PC-3 (cell line): Measurements from ENCODE around the gene SLC23A2.

Experiments
- EZH2 ChIP-seq: fragments of 300-600 bp; sonication (generic); IDR thresholded peaks from one replicate; pipeline ENCODE4 v1.6.1; 2017; ENCODE audit warnings: antibody characterized with exemption, mild to moderate bottlenecking, low read length; ENCODE audit not compliant: unreplicated experiment
- EZH2phosphoT487 ChIP-seq: fragments of 300-600 bp; sonication (generic); IDR thresholded peaks from 2 replicates; pipeline ENCODE4 v1.6.1; 2018; ENCODE audit warnings: mild to moderate bottlenecking, antibody characterized with exemption, low read length, borderline replicate concordance
- TF ChIP-seq, protein P1 (sequence below): fragments of 300-600 bp; sonication (generic); conservative IDR thresholded peaks from 2 replicates; pipeline ENCODE4 v1.5.1; 2017; ENCODE audit warnings: antibody characterized with exemption, low read depth, mild to moderate bottlenecking, low read length

GRCh38 chr20:4966826-4967751 is 34.2 kb downstream of the SLC23A2 start:
- TF ChIP-seq, protein P1, sequence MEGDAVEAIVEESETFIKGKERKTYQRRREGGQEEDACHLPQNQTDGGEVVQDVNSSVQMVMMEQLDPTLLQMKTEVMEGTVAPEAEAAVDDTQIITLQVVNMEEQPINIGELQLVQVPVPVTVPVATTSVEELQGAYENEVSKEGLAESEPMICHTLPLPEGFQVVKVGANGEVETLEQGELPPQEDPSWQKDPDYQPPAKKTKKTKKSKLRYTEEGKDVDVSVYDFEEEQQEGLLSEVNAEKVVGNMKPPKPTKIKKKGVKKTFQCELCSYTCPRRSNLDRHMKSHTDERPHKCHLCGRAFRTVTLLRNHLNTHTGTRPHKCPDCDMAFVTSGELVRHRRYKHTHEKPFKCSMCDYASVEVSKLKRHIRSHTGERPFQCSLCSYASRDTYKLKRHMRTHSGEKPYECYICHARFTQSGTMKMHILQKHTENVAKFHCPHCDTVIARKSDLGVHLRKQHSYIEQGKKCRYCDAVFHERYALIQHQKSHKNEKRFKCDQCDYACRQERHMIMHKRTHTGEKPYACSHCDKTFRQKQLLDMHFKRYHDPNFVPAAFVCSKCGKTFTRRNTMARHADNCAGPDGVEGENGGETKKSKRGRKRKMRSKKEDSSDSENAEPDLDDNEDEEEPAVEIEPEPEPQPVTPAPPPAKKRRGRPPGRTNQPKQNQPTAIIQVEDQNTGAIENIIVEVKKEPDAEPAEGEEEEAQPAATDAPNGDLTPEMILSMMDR, result no peak
- TF ChIP-seq EZH2 (no peak), EZH2phosphoT487 (no peak)
